ENCODE results near the gene HTR3D.
"Not testable (repeated sequence)": the region's sequence is repeated elsewhere in the genome, so short reads cannot be mapped to it uniquely, and the experiment has no call there.

HTR3D gene

GRCh38 chr3:184068344-184068743, 36.8 kb downstream of the HTR3D start:
- no peak for DNase-seq (ENCODE audit: low spot score)

- DNase-seq (ENCODE audit: low spot score), result not testable (repeated sequence)
These were observed 39.6 kb downstream of the HTR3D start for GRCh38 chr3:184071142-184071541.

GRCh38 chr3:184073621-184074020, 42.1 kb downstream of the HTR3D start:
- DNase-seq (ENCODE audit: low spot score), result no peak

- DNase-seq (ENCODE audit: low spot score), result no peak
These were observed 44.4 kb downstream of the HTR3D start for GRCh38 chr3:184075901-184076300.

GRCh38 chr3:184077881-184078280, 46.3 kb downstream of the HTR3D start:
- DNase-seq (ENCODE audit: low spot score), result no peak

- DNase-seq (ENCODE audit: low spot score), result no peak
These were observed 47.3 kb downstream of the HTR3D start for GRCh38 chr3:184078851-184079250.

- no peak for DNase-seq (ENCODE audit: low spot score)
These were observed 49.7 kb downstream of the HTR3D start for GRCh38 chr3:184081116-184081830.

GRCh38 chr3:184082034-184082433, 50.5 kb downstream of the HTR3D start:
- no peak for DNase-seq (ENCODE audit: low spot score)

GRCh38 chr3:184082465-184082864, 50.9 kb downstream of the HTR3D start:
- no peak for DNase-seq (ENCODE audit: low spot score)

GRCh38 chr3:184085389-184085852, 53.9 kb downstream of the HTR3D start:
- DNase-seq (ENCODE audit: low spot score), result peak; percentile 28

Measured in HuH-7 (cell line).